Fibroblast of lung (primary cell): ENCODE results near the gene SEC23IP. TPM values are rescaled to one million over a fixed set of nuclear protein-coding genes. Genes with fewer than 3 reads are reported as not detected.

Experiments
- DNase-seq, 2 donors: peaks; one replicate each; pipeline versions ENCODE4 v3.0.0 to v3.0.0-alpha.2; 2010; ENCODE audit warnings: low read depth in 2 of 2
- H2AFZ ChIP-seq: 2 replicates; pipeline ENCODE4 v1.5.1; 2012; ENCODE audit warnings: low read length, control low read depth, inconsistent platforms
- H3K27ac ChIP-seq: 2 replicates; pipeline ENCODE4 v1.5.1; 2011; ENCODE audit warnings: low read length, control low read depth; ENCODE audit not compliant: insufficient read depth
- H3K27me3 ChIP-seq: 2 replicates; pipeline ENCODE4 v1.5.1; 2011; ENCODE audit warnings: mild to moderate bottlenecking, low read length; ENCODE audit not compliant: control insufficient read depth, insufficient read depth
- H3K36me3 ChIP-seq: 2 replicates; pipeline ENCODE4 v1.5.1; 2011; ENCODE audit warnings: low read length; ENCODE audit not compliant: control insufficient read depth, insufficient read depth
- H3K4me1 ChIP-seq: 2 replicates; pipeline ENCODE4 v1.5.1; 2011; ENCODE audit warnings: low read length; ENCODE audit not compliant: control insufficient read depth, insufficient read depth; ENCODE audit errors: extremely low read depth
- H3K4me2 ChIP-seq: 2 replicates; pipeline ENCODE4 v1.5.1; 2011; ENCODE audit warnings: low read length, control low read depth; ENCODE audit not compliant: insufficient read depth; ENCODE audit errors: extremely low read depth
- H3K4me3 ChIP-seq, 4 experiments: fragments of 200-600 bp in 1 of 4; sonication (generic) in 1 of 4; replicated peaks in 1 of 4; 2 replicates each; pipeline ENCODE4 v1.5.1; 2011 to 2016; ENCODE audit warnings: low read length in 4 of 4, low read depth in 3 of 4, mild to moderate bottlenecking in 3 of 4, control low read depth in 2 of 4, inconsistent platforms in 1 of 4, mixed read lengths in 1 of 4; ENCODE audit not compliant: insufficient read depth in 1 of 4; ENCODE audit errors: control extremely low read depth in 1 of 4
- H3K79me2 ChIP-seq: 2 replicates; pipeline ENCODE4 v1.5.1; 2012; ENCODE audit warnings: mild to moderate bottlenecking, low read length, inconsistent platforms; ENCODE audit not compliant: control insufficient read depth, insufficient read depth
- H3K9ac ChIP-seq: 2 replicates; pipeline ENCODE4 v1.5.1; 2011; ENCODE audit warnings: mild to moderate bottlenecking, low read length, control low read depth; ENCODE audit not compliant: insufficient read depth
- H3K9me3 ChIP-seq: 2 replicates; pipeline ENCODE4 v1.5.1; 2012; ENCODE audit warnings: low read depth, low read length; ENCODE audit not compliant: control insufficient read depth, insufficient read depth
- H4K20me1 ChIP-seq: 2 replicates; pipeline ENCODE4 v1.5.1; 2011; ENCODE audit warnings: low read length; ENCODE audit not compliant: control insufficient read depth, insufficient read depth; ENCODE audit errors: extremely low read depth
- CTCF ChIP-seq, 2 donors: IDR thresholded peaks in 1 of 2; conservative IDR thresholded peaks in 1 of 2; 1 replicate in 1 of 2; 2 replicates in 1 of 2; pipeline ENCODE4 v1.5.1; 2011 to 2012; ENCODE audit warnings: low read length in 2 of 2, control low read depth in 1 of 2, inconsistent platforms in 1 of 2, low read depth in 1 of 2, mild to moderate bottlenecking in 1 of 2
- EZH2 ChIP-seq: IDR thresholded peaks from 2 replicates; pipeline ENCODE4 v1.5.1; 2012; ENCODE audit warnings: low read length, control low read depth, mild to moderate bottlenecking; ENCODE audit errors: missing control alignments
- polyA plus RNA-seq, 2 donors: library from polyadenylated mRNA; depleted of rRNA in 1 of 2; stranded (reverse) in 1 of 2; unstranded in 1 of 2; fragments of >200 nt; gene quantifications; 2 replicates each; pipeline ENCODE4 v1.2.1, GENCODE V29; 2011 to 2012; ENCODE audit warnings: missing spikeins in 1 of 2
- total RNA-seq: library from RNA; depleted of rRNA; stranded (reverse); fragments of >200 nt; gene quantifications from 2 replicates; pipeline ENCODE4 v1.2.1, GENCODE V29; 2014

The SEC23IP gene
- total and polyA plus RNA-seq, 2 donors (not counting 1 experiment from before 2014, with no cell fraction given), result 16.3 to 47.1 TPM

DNA sequence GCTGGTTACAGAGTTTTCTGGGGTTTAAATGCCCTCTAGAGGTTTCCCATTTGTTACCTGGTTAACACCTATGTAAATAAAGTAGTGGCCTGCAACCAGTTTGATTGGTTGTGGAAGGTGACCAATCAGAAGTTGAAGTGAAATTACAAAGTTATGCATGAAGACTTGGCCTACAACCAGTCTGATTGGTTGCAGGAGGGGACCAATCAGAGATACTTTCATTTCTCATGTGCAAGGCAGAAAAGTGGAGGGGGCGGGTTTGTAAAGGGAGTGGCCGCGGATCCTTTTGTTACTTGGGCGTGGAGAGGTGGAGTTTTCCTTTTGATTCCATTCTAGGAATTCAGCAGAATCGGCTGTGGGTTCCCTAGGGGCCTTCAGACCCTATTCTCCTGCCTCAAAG is 80.8 kb downstream of the SEC23IP start:
- DNase-seq, result no peak
- Histone ChIP-seq H3K27ac (no peak overlapping the region), H3K4me2 (no peak overlapping the region), H4K20me1 (no peaks in the 10 kb centered on the region), H3K4me1 (no peaks in the 10 kb centered on the region), H3K36me3 (no peaks in the 10 kb centered on the region), H2AFZ (no peak overlapping the region), H3K79me2 (no peaks in the 10 kb centered on the region), H3K4me3 (no peak overlapping the region), H3K9ac (no peak overlapping the region), H3K9me3 (no peaks in the 10 kb centered on the region), H3K27me3 (no peaks in the 10 kb centered on the region)
- TF ChIP-seq CTCF (conservative IDR thresholded peaks at IDR 0.05 in 1 of 2, IDR thresholded peaks at IDR 0.05 in 1 of 2; ENCODE audit: low read depth in 1 of 2, low read length in 2 of 2), result no peak
- no peak for TF ChIP-seq EZH2

DNA sequence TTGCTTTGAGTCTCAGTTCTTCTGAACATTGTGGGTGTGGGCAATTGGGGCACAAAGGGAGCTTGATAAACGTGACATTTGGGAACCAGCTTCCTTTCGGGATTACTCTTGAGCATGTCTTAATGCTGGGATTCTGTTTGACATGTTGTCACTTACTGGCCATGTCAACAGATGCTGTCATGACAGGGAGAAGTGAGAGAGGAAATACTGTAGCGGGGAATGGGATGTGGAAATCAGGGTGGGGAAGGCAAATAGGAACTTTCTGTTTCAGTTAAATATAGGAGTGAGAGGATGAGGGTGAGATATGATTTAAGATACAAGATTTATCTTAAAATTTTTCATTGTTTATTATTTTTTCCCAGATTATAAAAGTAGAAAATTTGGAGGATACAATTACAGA is 83.9 kb downstream of the SEC23IP start:
- Histone ChIP-seq H4K20me1 (no peaks in the 10 kb centered on the region), H3K36me3 (no peaks in the 10 kb centered on the region), H3K9me3 (no peaks in the 10 kb centered on the region), H3K27ac (no peak overlapping the region), H3K4me3 (no peak overlapping the region), H3K27me3 (no peaks in the 10 kb centered on the region), H3K9ac (no peak overlapping the region), H3K4me2 (no peak overlapping the region), H3K4me1 (no peaks in the 10 kb centered on the region), H2AFZ (no peak overlapping the region), H3K79me2 (no peaks in the 10 kb centered on the region)
- no peak for TF ChIP-seq CTCF (conservative IDR thresholded peaks at IDR 0.05 in 1 of 2, IDR thresholded peaks at IDR 0.05 in 1 of 2; ENCODE audit: low read depth in 1 of 2, low read length in 2 of 2)
- TF ChIP-seq EZH2, result no peak
- DNase-seq, result no peak

- no peaks in the 10 kb centered on the region for H3K36me3 ChIP-seq
These were observed 88.6 kb downstream of the SEC23IP start for GRCh38 chr10:119980956-119981750.

More at GRCh38 chr10:119980956-119981750, 88.6 kb downstream of the SEC23IP start:
- DNase-seq, result no peak
- no peak for TF ChIP-seq EZH2
- TF ChIP-seq CTCF (conservative IDR thresholded peaks at IDR 0.05 in 1 of 2, IDR thresholded peaks at IDR 0.05 in 1 of 2; ENCODE audit: low read depth in 1 of 2, low read length in 2 of 2), result no peak
- Histone ChIP-seq H3K27ac (no peak overlapping the region), H2AFZ (no peak overlapping the region), H3K4me1 (no peaks in the 10 kb centered on the region), H3K9ac (no peak overlapping the region), H4K20me1 (no peaks in the 10 kb centered on the region), H3K4me2 (no peak overlapping the region), H3K27me3 (no peaks in the 10 kb centered on the region), H3K4me3 (no peak overlapping the region), H3K79me2 (no peaks in the 10 kb centered on the region), H3K9me3 (no peaks in the 10 kb centered on the region)
